Adipose tissue (tissue), 3 donors: Measurements from ENCODE around the gene TRIML1. TPM values are rescaled to one million over a fixed set of nuclear protein-coding genes. Genes with fewer than 3 reads are reported as not detected.
"Not testable (repeated sequence)": the region's sequence is repeated elsewhere in the genome, so short reads cannot be mapped to it uniquely, and the experiment has no call there.

Source experiments
- H3K27ac ChIP-seq: one replicate; pipeline ENCODE4 v1.5.1; 2013; ENCODE audit warnings: low read depth, low read length
- WGBS, 3 donors: extraction: QIAGEN DNeasy Blood & Tissue Kit; methylation state at CpG; one replicate each; pipeline ENCODE4 v1.1.7; 2013; 5-methylcytosine and 5-hydroxymethylcytosine counted together
- polyA plus RNA-seq, 3 donors: library from polyadenylated mRNA; stranded (reverse); fragments of 200-250 nt; gene quantifications; one replicate each; pipeline ENCODE4 v1.2.3, GENCODE V29; 2013
- donor health status: healthy with polysubstance abuse.
- donor health status: Bipolar disorder and iron deficiency.
- donor health status: healthy.

The TRIML1 gene
- polyA plus RNA-seq, 3 donors, result not detected

- 74 to 89% (median 86%) methylated on average over 11 of the region's 11 CpGs for WGBS, 3 donors
- no peak overlapping the region for H3K27ac ChIP-seq
Measured at GRCh38 chr4:188146618-188147017, 7.4 kb downstream of the TRIML1 start.

GRCh38 chr4:188147176-188147575 lies 7.9 kb downstream of the TRIML1 start:
- WGBS, 3 donors, result 85 to 92% (median 87%) methylated on average over 11 of the region's 11 CpGs
- H3K27ac ChIP-seq, result no peak overlapping the region

- WGBS, 3 donors, result 83 to 93% (median 92%) methylated on average over 6 of the region's 6 CpGs
- H3K27ac ChIP-seq, result no peak overlapping the region
Measured at GRCh38 chr4:188147776-188148175, 8.5 kb downstream of the TRIML1 start.

GRCh38 chr4:188154668-188155405 lies 15.6 kb downstream of the TRIML1 start:
- H3K27ac ChIP-seq, result no peak overlapping the region
- WGBS, 3 donors, result 77 to 91% (median 83%) methylated on average over 11 of the region's 11 CpGs

DNA sequence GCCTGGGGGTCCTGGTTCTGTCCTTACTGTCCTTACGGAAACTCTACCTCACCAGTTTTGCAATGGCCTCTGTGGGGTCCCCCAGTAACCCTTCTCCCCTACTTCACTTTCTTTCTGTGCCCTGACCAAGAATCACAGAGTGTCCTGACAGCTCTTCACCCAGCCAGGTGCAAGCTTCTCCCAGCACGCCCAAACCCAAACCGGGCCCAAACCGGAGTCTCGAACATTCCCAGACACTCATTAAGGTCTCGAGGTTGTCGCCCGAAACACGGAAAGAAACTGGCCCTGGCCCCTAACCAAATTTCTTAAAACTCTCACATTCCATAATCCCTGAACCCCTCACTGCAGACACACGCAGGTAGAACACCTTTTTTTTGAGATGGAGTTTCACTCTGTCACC lies 19.1 kb downstream of the TRIML1 start:
- whole genome bisulfite sequencing, 3 donors, result 89 to 93% (median 91%) methylated on average over 10 of the region's 10 CpGs
- H3K27ac ChIP-seq, result no peak overlapping the region

GRCh38 chr4:188159513-188160226 lies 20.4 kb downstream of the TRIML1 start:
- WGBS, 3 donors, result 90 to 94% (median 91%) methylated on average over 37 to 40 of the region's 40 CpGs
- H3K27ac ChIP-seq, result not testable (repeated sequence)

- 56 to 60% (median 58%) methylated on average over 7 of the region's 7 CpGs for WGBS, 3 donors
- no peak overlapping the region for H3K27ac ChIP-seq
Measured at GRCh38 chr4:188160406-188160805, 21.2 kb downstream of the TRIML1 start.

- 61 to 66% (median 62%) methylated on average over 6 of the region's 6 CpGs for WGBS, 3 donors
- no peak overlapping the region for H3K27ac ChIP-seq
Measured at GRCh38 chr4:188161167-188161566, 21.9 kb downstream of the TRIML1 start.

DNA sequence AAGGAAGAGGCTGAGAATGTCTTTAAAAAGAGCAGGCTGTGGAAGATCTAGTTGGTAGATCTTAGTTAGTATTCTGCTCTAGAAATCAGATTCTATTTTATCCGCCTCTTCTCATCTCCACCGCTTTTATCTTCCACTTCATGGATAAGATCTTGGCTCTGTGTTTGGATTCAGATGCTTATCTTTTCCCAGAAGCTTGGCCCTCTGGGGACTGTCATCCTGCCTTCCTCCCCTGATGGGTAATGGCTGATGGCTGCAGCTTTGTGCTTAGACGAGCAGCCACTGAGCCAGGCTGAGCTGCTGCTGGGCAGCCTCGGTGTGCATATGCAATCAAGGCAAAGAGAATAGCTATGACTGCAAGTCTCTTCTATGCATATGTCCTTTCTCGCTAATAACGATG lies 23.5 kb downstream of the TRIML1 start:
- no peak overlapping the region for H3K27ac ChIP-seq
- 60 to 75% (median 65%) methylated on average over 6 of the region's 6 CpGs for WGBS, 3 donors

DNA sequence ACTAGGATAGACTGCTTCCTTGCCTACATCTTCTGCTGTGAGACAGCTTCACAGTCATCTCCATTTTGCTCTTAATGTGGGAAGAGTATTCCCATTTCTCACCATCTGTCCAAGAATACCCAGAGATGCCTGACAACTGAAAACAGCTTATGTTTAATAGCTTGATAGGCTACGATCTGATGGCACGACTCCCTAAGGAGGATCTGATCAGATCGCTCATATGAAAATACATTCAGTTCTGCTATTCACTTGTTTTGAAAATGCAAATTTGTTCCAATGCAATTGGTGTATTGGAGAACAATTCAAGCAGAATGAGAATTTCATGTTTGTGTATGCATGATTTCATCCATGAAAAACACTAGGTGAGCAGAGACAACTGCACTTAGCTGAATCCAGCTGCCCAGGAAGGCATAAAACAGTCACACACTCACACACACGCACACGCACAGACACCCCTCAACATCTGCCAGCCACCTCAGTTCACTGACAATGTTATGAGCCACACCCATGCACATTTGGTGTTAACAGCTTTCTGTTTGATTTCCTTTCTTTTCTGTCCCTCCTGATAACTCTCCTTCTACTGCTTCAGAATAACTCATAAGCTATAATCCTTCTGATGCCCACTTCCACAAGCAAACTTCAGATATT lies 29.6 kb downstream of the TRIML1 start:
- WGBS, 3 donors, result 73 to 74% (median 74%) methylated on average over 5 of the region's 5 CpGs
- H3K27ac ChIP-seq, result no peak overlapping the region

- H3K27ac ChIP-seq, result no peak overlapping the region
- WGBS, 3 donors, result 69 to 87% (median 81%) methylated on average over 2 of the region's 2 CpGs
Measured at GRCh38 chr4:188171551-188171950, 32.3 kb downstream of the TRIML1 start.

- 83 to 88% (median 87%) methylated on average over 6 of the region's 6 CpGs for WGBS, 3 donors
Measured at GRCh38 chr4:188175288-188175687, 36.0 kb downstream of the TRIML1 start.

GRCh38 chr4:188177997-188178675 lies 38.9 kb downstream of the TRIML1 start:
- no peak overlapping the region for H3K27ac ChIP-seq
- WGBS, 3 donors, result 82 to 94% (median 87%) methylated on average over 5 of the region's 5 CpGs

More at GRCh38 chr4:188175288-188175687, 36.0 kb downstream of the TRIML1 start:
- no peak overlapping the region for H3K27ac ChIP-seq

DNA sequence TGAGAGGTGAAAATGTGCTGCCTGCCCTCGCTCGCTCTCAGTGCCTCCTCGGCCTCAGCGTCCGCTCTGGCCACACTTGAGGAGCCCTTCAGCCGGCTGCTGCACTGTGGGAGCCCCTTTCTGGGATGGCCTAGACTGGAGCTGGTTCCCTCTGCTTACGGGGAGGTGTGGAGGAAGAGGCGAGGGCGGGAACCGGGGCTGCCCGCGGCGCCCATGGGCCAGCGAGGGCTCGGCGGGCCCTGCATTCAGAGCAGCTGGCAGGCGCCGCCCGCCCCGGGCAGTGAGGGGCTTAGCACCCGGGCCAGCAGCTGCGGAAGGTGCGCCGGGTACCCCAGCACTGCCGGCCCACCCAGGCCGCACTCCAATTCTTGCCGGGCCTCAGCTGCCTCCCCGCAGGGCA lies 39.6 kb downstream of the TRIML1 start:
- 93 to 94% (median 94%) methylated on average over 24 to 28 of the region's 28 CpGs for WGBS, 3 donors
- no peak overlapping the region for H3K27ac ChIP-seq

GRCh38 chr4:188187106-188187505 lies 47.9 kb downstream of the TRIML1 start:
- WGBS, 3 donors, result 86 to 92% (median 91%) methylated on average over 2 of the region's 2 CpGs
- no peak overlapping the region for H3K27ac ChIP-seq

GRCh38 chr4:188190461-188190860 lies 51.2 kb downstream of the TRIML1 start:
- H3K27ac ChIP-seq, result no peak overlapping the region
- 43 to 56% (median 52%) methylated on average over 3 of the region's 3 CpGs for WGBS, 3 donors

DNA sequence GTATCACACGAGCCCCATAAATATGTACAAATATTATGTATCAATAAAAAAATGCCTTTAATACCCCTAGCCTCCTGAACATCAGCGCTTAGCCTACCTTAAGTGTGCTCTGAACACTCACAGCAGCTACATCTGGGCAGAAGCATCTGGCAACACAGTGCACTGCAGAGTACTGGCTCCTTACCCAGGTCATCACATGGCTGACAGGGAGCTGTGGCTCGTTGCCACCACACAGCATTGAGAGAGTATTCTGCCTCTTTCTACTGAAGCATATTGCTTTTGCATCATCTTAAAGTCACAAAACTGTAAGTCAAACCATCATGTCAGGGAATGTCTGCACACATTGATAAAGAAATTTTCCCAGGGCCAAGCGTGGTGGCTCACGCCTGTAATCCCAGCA lies 55.2 kb downstream of the TRIML1 start:
- 81 to 85% (median 84%) methylated on average over 5 of the region's 5 CpGs for whole genome bisulfite sequencing, 3 donors
- H3K27ac ChIP-seq, result no peak overlapping the region

DNA sequence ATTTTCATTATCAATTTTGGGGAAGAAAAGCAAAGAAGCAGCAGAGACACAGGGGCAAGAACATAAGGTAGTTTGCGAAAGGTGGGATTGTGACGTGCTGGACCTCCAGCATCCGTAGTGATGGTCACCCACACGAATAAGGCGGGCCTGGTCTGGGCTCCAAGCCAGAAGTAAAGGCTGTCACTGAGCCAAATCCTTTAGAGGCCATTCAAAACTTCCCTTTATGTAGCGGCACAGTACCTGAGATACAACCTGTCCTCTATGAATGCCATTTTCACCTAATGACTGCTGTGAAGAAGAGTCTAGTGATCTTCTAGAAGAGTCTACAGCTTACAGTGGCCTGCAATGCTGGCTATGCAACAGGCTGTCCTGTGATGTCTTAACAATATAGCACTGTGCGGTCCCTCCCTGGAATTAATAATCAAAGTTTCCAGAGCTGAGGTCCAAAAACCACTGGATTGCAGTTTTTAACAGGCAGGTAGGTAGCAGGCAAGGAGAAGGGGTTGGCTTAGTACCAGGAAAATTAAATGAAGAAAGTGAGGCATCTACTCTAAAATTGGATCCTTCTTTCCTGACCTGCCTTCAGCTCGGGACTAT lies 56.2 kb downstream of the TRIML1 start:
- 45 to 54% (median 54%) methylated on average over 8 of the region's 8 CpGs for WGBS, 3 donors
- H3K27ac ChIP-seq, result no peak overlapping the region
